Upper lobe of left lung (tissue), 6 donors: Measurements from ENCODE around the gene RNPS1. TPM values are rescaled to one million over a fixed set of nuclear protein-coding genes. Genes with fewer than 3 reads are reported as not detected.

Experiments
- ATAC-seq, 2 donors: fragments of 200-7000 bp; cut with Tn5 transposase; one replicate each; pipeline ENCODE4 v1.9.1; 2022; ENCODE audit warnings: mild to moderate bottlenecking in 2 of 2, moderate library complexity in 2 of 2; ENCODE audit not compliant: low FRiP score in 2 of 2
- DNase-seq, 2 donors: peaks; one replicate each; pipeline ENCODE4 v3.0.0-alpha.2; 2019 to 2020
- H3K27ac ChIP-seq, 4 donors: fragments of 200-600 bp; sonication (generic); one replicate each; pipeline ENCODE4 v1.5.1; 2016 to 2019
- H3K27me3 ChIP-seq, 4 donors: fragments of 200-600 bp; sonication (generic); one replicate each; pipeline ENCODE4 v1.5.1; 2017 to 2019
- H3K36me3 ChIP-seq, 4 donors: fragments of 200-600 bp; sonication (generic); one replicate each; pipeline ENCODE4 v1.5.1; 2016 to 2019
- H3K4me1 ChIP-seq, 4 donors: fragments of 200-600 bp; sonication (generic); one replicate each; pipeline ENCODE4 v1.5.1; 2018 to 2019
- H3K4me3 ChIP-seq, 4 donors: fragments of 200-600 bp; sonication (generic); one replicate each; pipeline ENCODE4 v1.5.1; 2017 to 2019; ENCODE audit warnings: mild to moderate bottlenecking in 2 of 4, moderate library complexity in 1 of 4
- H3K9me3 ChIP-seq, 4 donors: fragments of 200-600 bp; sonication (generic); one replicate each; pipeline ENCODE4 v1.5.1; 2018 to 2019
- CTCF ChIP-seq, 6 experiments: fragments of 450-650 bp in 4 of 6; fragments of 200-600 bp in 2 of 6; sonication (generic) in 2 of 6; IDR thresholded peaks; one replicate each; pipeline ENCODE4 v1.5.1; 2016 to 2019; ENCODE audit warnings: antibody characterized with exemption in 6 of 6
- EP300 ChIP-seq, 4 donors: sonication (generic); formaldehyde crosslinking; IDR thresholded peaks; one replicate each; pipeline ENCODE4 v1.5.1; 2017; ENCODE audit warnings: antibody characterized with exemption in 4 of 4, control low read depth in 2 of 4
- POLR2A ChIP-seq, 4 donors: fragments of 450-650 bp; IDR thresholded peaks; one replicate each; pipeline ENCODE4 v1.5.1; 2016 to 2017; ENCODE audit warnings: antibody characterized with exemption in 4 of 4, mild to moderate bottlenecking in 2 of 4
- POLR2AphosphoS5 ChIP-seq, 2 donors: sonication (generic); formaldehyde crosslinking; IDR thresholded peaks; one replicate each; pipeline ENCODE4 v1.5.1; 2017; ENCODE audit warnings: antibody characterized with exemption in 2 of 2
- WGBS, 2 donors: methylation state at CpG; one replicate each; pipeline ENCODE4 v1.1.5; 2017 to 2018; 5-methylcytosine and 5-hydroxymethylcytosine counted together
- total RNA-seq, 6 donors: library from RNA; depleted of rRNA in 4 of 6; stranded (reverse); fragments of >200 nt in 4 of 6; gene quantifications; one replicate each; pipeline versions ENCODE4 v1.1.0 to v1.2.1, GENCODE V29; 2016 to 2021
- donor health status: DM: no; HTN: no; CAD: no; lungs with moderate emphysema.
- donor health status: DM: no; HTN: yes; CAD: no; lungs with severe emphysema.

The RNPS1 gene
- total RNA-seq, 6 donors from 2014 or later: 92.2 to 142 (median 114) TPM

GRCh38 chr16:2299121-2299914 lies 31.4 kb upstream of the RNPS1 start:
- H3K9me3 ChIP-seq: no peaks in the 10 kb centered on the region
- no peaks in the 10 kb centered on the region for H3K27me3 ChIP-seq
- peaks cover 8 to 87% (median 54%) of the 10 kb centered on the region in 4 donors for H3K36me3 ChIP-seq
- DNase-seq: peak in 1 of 2 donors; percentile 73
- TF ChIP-seq EP300 (IDR thresholded peaks at IDR 0.05): no peak
- no peak for TF ChIP-seq POLR2A (IDR thresholded peaks at IDR 0.05)
- no peak for TF ChIP-seq CTCF (IDR thresholded peaks at IDR 0.05)
- no peak for TF ChIP-seq POLR2AphosphoS5 (IDR thresholded peaks at IDR 0.05)
- 88 to 89% methylated on average over 17 to 27 of the region's 31 CpGs for WGBS, 2 donors
- no peak overlapping the region for H3K4me3 ChIP-seq
- no peak overlapping the region for H3K27ac ChIP-seq
- peaks cover 0 to 7% (median 0%) of the 10 kb centered on the region in 4 donors for H3K4me1 ChIP-seq
- no peak for ATAC-seq

DNA sequence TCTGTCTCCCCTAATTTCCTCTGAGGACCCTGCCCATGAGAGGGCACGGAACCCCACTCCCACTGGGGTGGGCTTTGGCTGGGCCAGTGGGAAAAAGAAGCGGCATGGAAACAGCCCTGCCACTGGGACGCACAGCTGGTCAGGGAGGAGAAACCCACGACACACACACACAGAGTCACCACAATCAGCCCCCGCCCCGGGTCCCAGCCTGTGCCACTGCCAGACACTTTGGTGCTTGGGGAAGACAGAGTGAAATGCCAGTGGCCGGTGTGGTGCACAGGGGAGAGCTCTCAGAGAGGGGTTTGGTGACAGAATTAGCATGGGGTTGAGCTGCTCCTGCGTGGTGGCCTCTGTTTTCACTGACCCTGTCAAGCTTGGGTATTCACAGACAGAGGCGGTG lies 30.7 kb upstream of the RNPS1 start:
- TF ChIP-seq CTCF (IDR thresholded peaks at IDR 0.05): no peak
- no peak for TF ChIP-seq POLR2AphosphoS5 (IDR thresholded peaks at IDR 0.05)
- no peak for TF ChIP-seq EP300 (IDR thresholded peaks at IDR 0.05)
- no peak for TF ChIP-seq POLR2A (IDR thresholded peaks at IDR 0.05)
- Histone ChIP-seq H3K36me3 (peaks cover 2 to 85% (median 52%) of the 10 kb centered on the region in 4 donors), H3K27ac (no peak overlapping the region), H3K27me3 (no peaks in the 10 kb centered on the region), H3K4me3 (no peak overlapping the region), H3K4me1 (peaks cover 0 to 7% (median 0%) of the 10 kb centered on the region in 4 donors), H3K9me3 (no peaks in the 10 kb centered on the region)
- 89 to 94% methylated on average over 7 to 9 of the region's 9 CpGs for WGBS, 2 donors
- ATAC-seq (no peak), DNase-seq (peak in 1 of 2 donors; percentile 45)

DNA sequence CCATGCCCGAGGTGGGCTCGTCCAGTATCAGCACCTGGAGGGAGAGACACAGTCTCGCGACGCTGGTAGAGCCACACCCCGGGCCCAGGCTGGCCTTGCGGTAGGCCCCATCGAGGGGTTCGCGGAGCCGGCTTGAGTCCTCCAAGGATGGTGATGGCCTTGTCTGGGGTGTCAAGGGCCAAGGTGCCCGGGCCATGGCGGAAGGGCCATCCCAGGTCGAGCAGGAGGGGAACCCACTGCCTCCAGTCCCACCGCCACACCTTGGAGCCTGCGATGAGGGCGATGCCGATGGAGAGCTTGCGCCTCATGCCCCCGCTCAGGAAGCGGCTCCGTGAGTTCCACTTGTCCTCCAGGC lies 29.6 kb upstream of the RNPS1 start:
- DNase-seq (peak in 1 of 2 donors; percentile 74), ATAC-seq (peak in 1 of 2 donors; percentile 26)
- WGBS, 2 donors: 99 to 100% methylated on average over 6 to 22 of the region's 22 CpGs

DNA sequence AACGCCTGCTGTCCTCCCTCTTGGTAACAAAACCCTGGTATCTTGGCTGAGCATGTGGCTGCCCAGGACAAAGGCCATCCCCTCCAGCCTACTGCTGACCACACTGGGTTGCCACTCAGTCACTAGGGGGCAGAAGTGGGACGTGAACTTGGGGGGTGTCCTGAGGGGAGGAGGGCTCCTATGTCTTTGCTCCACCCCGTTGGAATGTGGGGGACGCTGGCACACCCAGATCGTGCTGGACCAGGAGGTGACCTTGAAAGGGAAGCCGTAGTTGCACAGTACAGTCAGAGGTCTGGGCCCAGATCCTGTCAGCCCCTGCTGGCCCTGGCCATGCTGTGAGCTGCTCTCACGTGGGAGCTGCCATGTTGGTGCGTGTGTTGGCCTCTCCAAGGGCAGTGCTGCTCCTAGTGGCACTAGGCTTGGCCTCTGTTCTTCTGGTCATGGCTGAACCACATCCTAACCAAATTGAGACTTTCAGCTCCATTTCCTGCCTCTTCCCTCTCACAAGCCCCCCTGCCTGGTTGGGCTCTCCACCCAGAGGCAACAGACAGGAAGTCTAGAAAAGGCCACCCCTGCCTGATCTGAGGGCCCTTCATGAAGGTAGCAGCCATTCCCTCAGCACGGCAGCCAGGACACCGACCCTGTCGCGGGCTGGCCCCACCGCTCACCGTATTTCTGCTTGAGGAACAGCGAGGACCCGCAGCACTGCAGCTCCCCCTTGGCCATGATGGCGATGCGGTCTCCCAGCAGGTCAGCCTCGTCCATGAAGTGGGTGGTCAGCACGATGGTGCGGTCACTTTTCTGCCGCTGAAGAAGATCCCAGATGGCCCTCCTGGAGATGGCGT lies 29.0 kb upstream of the RNPS1 start:
- TF ChIP-seq POLR2AphosphoS5 (IDR thresholded peaks at IDR 0.05) (no peak), CTCF (IDR thresholded peaks at IDR 0.05) (peak in 4 of 6 experiments; percentile 13 to 47 (median 16)), POLR2A (IDR thresholded peaks at IDR 0.05) (no peak)
- Histone ChIP-seq H3K27me3 (no peaks in the 10 kb centered on the region), H3K9me3 (no peaks in the 10 kb centered on the region), H3K27ac (no peak overlapping the region), H3K4me1 (peaks cover 0 to 7% (median 0%) of the 10 kb centered on the region in 4 donors), H3K36me3 (peaks cover 0 to 86% (median 56%) of the 10 kb centered on the region in 4 donors), H3K4me3 (no peak overlapping the region)
- 84 to 87% methylated on average over 18 to 22 of the region's 23 CpGs for WGBS, 2 donors
- ATAC-seq (peak; percentile 49 to 63), DNase-seq (peak in 1 of 2 donors; percentile 64)

More for the DNA sequence above, 29.6 kb upstream of the RNPS1 start:
- Histone ChIP-seq H3K4me1 (peaks cover 0 to 7% (median 0%) of the 10 kb centered on the region in 4 donors), H3K36me3 (peaks cover 0 to 86% (median 52%) of the 10 kb centered on the region in 4 donors), H3K9me3 (no peaks in the 10 kb centered on the region), H3K4me3 (no peak overlapping the region), H3K27me3 (no peaks in the 10 kb centered on the region), H3K27ac (no peak overlapping the region)
- TF ChIP-seq CTCF (IDR thresholded peaks at IDR 0.05) (no peak), EP300 (IDR thresholded peaks at IDR 0.05) (no peak), POLR2AphosphoS5 (IDR thresholded peaks at IDR 0.05) (no peak), POLR2A (IDR thresholded peaks at IDR 0.05) (no peak)
